SKM-1 treated with dmso at 0.1 percent for 144 hours (cell line): ENCODE data around the gene ADCYAP1R1.
A peak's percentile ranks its signal among the peaks of the same experiment; 100 is the strongest.

Experiments
- DNase-seq: peaks from one replicate; lab custom pipeline; 2025; ENCODE audit not compliant: unreplicated experiment; lab: John Stamatoyannopoulos, UW

ADCYAP1R1 gene

DNA sequence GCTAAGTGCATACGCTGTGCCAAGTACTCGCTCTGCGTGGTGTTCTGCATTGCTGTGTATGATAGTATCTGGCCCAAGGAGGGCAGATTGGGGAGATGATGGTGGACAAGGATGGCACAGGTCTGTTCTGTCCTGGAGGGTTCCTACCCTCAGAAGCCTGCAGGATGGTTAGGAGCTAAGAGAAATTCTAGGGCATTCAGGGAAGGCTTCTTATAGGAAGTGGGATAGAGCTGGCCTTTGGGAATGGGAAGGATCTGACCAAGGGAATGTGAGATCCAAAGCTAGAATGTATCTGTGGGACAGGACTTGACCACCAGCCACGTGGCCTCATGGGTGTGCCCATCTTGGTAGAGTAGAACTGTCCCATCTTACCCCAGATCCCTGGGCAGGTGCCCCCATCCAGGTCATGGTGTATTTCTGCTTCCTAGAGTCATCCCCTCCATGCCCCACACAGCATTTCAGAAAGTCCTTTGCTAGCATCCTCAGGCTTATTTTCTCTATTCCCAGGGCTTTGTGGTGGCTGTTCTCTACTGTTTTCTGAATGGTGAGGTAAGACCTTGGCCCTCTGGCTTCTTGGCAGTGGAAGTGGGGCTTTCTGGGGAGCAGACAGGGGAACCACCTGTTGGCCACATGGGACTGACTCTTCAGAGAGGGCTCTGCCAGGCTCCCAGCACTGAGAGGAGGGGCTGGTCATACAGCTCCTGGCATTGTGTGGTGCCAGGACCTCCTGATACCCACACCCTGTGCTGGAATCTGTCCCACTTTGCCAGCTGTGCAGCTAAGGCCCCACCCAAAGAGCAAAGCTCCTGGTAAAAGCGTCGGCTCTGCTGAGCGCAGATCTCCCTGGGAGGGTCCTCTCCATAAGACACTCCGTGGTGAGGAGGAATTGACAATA, 52.5 kb downstream of the ADCYAP1R1 start:
- no peak for DNase-seq

DNA sequence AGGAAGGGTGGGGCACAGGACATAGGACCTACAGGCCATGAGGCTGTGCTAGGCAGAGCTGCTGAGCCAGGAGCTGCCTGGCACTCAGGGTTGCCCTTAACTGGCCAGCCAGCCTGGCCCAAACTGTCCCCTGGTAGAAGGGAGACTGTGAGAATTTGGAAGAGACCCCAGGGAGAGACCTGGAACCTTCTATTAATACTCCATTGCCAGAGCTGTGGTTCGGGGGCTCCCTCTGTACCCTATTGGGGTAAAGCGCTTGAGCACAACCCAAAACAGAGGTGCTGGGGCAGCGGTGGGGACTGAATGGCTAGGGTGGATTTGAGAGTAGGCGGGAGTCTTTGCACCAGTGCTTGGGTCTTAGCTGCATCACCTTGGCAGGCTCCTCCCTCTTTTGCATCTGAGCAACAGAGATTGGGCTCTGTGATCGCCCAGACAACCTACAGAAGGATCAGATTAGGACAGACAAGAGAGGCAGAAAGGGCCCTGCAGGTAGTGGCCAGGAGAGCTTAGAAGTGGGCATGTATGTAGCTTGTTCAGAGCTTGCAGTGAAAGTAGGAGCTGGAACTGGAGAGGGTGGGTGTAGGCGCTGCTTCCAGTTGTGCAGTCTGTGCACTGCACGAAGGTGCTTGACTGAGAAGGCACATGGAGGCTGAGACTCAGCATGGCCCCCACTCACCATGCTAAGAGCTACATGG, 53.3 kb downstream of the ADCYAP1R1 start:
- no peak for DNase-seq

DNA sequence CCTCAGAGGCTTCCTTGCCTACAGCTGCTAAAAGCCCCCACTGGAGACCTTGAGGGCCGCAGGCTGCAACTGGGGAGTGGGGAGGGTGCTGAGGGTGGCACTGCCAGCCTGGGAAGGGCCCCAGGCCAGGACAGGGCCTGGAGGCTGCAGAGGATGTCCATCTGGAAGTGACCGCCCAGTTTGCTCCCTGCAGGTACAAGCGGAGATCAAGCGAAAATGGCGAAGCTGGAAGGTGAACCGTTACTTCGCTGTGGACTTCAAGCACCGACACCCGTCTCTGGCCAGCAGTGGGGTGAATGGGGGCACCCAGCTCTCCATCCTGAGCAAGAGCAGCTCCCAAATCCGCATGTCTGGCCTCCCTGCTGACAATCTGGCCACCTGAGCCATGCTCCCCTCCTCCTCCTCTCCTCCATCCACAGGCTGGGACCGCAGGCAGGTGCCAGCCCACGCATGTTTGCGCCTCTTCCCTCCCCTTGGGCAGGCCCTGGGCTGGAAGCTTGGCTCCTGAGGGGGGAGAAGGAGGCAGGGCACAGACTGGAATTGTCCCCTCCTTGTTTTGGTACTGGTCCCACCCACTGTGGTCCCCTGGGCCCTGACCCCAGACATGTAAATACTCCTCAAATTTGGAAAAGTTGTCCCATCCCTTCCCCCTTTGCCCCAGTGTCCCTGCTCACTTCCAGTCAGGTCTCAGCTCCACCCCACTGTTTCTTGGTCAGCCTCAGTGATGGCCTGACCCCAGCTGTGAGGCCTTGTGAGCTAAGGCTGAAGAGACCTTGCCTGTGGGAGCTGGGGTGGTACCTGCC, 54.4 kb downstream of the ADCYAP1R1 start:
- DNase-seq: no peak

DNA sequence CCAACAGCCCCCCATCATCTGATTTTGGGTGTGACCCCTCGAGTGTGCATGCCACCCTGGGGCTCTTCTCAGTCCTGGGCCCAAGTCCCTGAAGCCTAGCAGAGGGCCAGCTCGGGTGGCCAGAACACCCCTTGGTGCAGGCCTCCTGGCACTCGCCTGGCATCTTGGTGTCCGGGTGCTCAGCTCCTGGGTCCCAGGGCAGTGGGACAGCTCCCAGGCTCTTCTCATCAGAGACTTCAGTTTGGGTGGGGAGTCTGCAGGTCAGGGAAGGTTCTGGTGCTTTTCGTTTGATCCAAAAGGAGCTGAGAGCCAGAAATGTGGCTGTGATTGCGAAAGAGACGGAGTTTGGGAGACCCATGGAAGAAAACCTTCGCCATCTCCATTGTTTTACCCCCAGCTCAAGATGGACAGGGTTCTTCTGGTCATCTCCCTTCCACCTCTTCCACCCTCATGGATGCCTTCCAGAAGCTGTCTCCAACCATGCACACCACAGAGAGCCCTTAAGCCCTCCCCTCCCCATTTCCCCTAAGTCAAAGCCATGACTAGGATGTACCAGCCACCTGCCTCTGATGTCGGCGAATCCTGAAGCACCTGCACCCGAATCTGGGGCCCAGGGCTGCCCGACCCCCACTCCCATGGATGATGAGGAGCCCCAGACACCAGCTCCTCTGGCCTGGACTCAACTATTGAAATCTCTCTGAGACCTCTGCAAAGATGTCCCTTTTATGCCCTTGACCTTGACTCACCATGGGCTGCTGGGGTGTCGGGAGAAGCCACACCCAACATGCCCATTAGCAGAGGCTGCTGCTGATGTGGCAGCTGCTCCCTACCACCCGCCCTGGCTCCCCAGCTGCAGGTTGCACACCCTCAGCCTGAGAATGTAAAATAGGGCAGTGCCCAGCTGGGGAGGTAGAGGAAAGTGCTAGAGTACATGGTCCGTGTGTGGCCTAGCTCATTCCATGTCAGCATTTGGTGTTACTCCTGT, 55.3 kb downstream of the ADCYAP1R1 start:
- no peak for DNase-seq

DNA sequence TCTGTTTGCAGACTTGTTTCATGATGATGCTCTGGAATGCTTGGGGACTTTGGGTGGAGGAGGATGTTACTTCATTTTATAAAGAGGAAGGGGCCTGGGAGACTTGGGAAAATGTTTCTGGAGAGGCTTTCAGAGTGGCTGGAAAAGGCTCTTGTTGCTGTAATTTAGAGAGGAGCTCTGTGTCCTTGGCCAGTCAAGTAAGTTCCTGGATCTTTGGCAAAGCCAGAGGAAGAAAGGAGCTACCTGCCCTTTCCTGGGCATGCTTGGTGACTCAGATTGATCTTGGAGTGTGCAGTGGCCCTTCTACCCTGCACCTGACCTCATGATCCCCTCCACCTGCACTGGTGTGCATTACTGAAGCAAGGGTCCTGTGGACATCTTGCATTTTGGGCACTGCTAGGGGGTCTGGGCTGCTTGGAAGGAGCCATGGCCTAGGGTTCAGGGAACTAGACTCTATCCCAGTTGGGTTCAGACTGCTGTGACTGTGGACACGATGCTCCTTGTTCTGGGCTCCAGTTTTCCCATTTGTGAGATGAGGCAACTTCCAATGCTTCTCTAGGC, 56.1 kb downstream of the ADCYAP1R1 start:
- no peak for DNase-seq

DNA sequence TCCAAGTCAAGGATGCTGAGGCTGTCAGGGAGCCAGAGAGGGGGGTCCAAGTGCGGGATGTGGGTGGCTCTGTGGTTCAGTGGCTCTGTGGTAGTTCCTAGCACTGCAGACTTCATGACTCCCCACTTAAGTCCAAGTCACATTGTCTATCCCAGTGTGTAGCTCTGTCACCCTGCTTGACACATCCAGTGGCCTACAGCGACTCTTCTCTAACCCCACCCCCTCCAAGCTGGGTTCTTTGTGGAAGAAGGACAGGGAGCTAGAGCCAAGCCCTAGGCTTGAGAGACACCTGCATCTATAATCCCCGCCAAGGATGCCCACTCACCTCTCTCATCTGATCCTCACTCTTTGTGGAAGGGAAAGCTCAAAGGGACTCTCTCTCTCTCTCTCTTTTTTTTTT, 57.6 kb downstream of the ADCYAP1R1 start:
- DNase-seq: no peak

DNA sequence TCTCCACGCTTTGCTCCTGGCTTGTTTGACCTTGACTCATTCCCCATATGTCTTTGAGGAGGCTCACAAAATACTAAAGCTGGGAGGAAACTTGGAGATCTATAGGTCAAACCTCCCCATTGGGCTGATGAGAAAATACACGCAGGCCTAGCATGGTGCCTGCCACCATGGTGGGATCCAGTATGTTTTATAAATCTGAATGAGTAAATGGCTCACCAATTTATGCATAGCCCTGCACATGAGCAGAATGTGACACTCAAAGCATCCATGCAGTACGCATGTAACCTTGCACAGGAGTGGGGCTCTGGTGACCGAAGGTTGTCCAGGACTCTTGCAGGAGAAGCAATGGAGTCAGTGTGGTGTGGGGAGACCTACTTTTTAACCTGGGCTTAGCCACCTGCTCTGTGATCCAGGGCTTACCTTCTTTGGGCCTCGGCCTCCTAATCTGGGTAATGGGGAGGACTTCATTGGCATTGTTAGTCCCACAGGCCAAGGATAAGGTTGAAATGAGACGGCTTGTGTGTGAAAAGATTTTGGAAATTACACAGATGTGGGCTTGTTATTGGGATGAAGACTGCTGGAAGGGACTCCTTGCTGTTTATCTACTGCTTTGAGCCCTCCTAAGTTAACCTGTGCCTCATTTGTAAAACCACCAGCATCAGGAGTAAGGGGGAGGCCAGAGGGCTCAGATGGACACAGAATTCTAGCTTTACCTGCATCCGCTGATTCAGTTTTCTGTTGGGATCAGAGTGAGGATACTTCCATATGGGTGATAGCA, 58.4 kb downstream of the ADCYAP1R1 start:
- no peak for DNase-seq

DNA sequence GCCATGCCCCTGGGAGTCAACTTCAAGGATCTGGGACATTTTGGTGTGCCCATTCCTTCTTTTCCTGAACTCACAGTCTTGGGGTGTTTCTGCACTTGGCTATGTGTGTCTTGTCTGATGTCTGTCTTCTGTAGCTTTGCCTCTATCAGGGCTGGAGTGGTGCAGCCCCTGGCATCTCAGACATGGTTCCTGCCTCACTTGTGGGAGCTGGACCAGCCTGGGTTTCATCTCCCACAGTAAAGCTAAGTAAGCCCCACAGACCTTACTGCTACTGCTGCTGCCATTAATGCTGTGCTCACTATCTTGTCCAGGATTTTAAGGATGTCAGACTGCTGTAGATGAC, 59.0 kb downstream of the ADCYAP1R1 start:
- no peak for DNase-seq

DNA sequence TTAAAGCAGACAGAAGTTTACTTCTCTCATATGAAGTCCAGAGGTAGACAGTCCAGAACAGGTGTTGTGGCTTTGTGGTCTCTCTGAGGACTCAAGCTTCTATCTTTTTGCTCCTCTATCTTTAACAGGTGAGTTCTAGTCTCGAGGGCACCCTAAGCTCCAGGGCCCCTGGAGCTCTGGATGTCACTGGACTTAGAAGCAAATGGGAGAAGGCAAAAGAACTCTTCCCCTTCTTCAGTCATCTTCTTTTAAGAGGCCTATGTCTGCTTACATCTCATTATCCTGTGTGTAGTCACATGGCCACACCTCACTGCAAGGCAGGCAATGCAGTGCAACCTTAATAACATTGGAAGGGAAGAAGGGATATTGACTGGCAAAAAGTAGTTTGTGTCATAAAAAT, 61.6 kb downstream of the ADCYAP1R1 start:
- DNase-seq: no peak

DNA sequence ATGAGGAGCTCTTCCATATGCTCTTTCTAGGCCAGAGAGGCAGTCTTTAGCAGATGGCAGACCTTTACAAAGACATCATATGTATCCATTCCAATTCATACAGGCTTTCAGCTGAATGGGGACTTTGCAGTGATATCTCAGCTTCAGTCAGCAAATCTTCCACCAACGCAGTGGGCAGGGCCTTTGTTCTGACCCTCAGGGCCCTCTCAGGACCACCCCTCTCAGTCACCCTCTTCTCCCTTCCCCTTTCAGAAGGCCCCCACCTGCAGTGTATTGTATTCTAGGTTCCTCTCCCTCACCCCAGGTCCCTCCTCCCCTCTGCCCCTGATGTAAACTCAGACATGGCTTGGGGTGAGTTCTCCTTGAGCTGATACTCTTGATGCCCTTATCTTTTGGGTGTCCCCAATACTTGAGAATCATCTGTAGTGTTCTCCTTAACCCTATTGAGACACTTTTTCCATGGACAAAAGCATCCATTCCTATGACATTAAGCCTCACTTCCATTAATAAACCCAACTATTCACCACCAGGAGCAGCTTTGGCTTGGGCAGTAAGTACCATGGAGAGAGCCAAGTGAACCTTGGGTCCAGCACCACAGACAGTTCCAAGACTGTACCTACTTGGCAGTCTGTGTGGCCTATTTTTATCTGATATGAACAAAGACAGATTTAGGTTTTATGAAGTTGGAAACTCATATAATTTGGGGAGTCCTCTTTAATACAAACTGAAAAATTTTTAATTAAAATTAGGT, 62.7 kb downstream of the ADCYAP1R1 start:
- DNase-seq: no peak

DNA sequence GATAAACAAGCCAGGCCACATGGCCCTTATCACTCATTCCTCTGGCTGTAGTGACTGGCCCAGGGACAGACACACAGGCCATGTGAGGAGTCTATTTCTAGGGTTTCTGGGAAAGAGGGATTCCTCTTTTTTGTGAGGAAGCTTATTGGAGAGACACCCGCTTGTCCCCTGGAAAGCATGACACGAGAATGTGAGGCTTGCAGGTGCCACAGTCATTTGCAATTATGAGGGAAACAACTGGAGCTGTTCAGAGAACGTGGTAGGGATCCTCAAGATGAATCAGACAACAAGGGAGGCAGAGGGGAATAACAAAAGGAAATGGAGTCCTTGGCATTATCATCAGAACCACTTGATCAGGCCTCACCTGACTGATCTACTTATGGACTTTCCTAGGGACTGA, 64.5 kb downstream of the ADCYAP1R1 start:
- no peak for DNase-seq

DNA sequence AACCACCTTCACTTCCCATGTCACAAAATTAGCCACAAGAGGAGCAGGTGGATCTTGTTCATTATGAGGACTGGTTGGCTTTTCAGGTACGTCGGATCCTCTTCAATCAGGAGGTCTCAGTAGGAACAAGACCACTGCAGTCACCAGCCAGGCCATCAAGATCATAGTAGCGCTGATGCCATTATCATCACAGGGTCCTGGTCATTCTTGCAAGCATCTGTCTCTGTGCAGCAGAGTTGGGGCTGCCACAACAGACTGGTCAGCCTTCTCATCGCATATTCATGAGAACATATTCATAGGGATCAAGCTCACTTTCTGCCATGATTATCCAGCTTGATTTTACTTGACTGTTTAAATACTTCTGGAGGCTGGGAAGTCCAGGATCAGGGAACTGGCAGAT, 67.1 kb downstream of the ADCYAP1R1 start:
- DNase-seq: no peak

DNA sequence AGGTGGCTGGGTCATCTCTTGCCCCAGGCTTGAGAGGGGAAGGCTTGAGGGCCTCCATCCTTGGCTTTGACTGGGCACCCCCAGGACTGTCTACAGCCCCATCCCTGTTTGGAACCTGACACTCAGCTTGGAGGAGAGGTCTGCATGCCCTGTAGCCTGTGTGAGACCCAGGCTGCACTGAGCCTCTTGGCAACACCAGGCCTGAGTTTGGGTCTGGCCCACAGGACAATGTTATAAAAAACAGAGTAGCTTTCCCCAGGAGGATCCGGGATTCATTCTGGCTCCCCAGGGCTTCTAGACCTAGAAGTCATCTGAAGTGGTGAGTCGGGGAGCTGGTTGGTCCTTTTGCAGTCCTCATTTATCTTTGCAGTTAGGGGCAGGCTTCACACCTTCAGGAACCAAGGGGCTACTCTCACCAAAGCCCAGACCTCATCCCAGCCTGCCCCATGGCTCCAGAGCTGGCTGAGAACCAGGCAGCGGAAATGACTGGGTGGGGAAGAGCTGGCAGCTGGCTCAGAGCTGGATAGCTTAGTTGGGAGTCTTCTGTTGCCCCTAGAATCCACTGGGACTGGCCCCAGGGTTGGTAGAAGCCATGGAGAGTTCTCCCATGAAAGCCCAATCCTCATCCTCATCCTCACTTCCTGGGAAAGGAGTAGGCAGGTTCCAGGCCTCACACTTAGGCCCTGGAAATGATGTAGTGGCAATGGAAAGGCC, 68.8 kb downstream of the ADCYAP1R1 start:
- no peak for DNase-seq

DNA sequence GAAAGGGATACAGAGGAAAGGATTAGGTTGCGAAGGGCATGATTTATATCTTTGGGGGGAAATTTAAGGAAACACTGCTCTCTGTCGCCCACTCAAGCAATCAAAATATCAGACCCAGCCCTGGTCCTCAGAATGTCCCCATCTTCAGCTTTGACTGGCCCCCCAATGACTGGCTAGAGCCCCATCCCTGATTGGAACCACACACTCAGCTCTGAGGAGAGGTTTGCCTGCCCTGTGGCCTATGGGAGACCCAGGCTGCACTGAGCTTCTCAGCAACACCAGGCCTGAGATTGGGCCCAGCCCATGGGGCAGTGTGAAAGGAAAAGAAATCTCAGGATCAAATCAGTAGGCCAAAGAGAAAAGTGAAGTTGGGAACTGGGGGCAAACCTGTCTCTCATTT, 69.5 kb downstream of the ADCYAP1R1 start:
- no peak for DNase-seq

DNA sequence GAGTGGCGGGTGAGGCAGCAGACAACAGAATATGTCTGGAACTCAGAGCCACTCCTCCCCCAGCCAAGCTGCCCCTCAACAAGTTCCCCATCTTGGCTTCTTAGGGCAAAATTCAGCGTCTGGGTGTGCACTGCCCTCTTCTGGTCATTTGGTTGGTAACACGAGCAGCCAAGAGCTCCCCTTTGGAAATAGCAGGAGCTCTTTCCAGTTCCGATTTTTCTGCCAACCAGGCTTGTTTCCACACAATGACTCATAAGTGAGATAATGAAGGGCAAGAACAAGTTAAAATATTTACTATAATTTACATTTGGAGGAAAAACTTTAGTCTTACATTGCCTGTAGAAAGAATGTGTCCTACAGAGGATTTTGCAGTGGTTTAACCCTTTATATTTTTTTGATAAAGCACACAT, 70.5 kb downstream of the ADCYAP1R1 start:
- DNase-seq: peak; percentile 85

DNA sequence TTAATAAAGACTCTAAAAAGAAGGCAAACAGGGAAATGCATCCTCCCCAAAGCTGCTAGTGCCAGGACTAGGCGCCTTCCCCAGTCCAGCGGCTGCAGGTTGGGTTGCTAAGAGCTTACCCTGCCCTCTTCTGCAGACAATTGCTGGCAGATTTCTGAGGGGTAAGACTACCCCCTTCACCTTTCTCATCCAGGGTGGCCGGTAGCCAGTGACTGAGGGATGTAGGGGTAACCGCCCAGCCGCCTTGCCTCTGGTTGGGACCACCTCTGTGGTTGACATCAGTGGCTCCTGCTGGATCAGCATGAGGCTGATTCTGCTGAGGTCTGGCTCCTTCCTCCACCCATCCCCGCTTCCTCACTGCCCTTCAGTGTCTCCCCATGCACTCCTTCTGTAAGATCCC, 71.2 kb downstream of the ADCYAP1R1 start:
- no peak for DNase-seq

DNA sequence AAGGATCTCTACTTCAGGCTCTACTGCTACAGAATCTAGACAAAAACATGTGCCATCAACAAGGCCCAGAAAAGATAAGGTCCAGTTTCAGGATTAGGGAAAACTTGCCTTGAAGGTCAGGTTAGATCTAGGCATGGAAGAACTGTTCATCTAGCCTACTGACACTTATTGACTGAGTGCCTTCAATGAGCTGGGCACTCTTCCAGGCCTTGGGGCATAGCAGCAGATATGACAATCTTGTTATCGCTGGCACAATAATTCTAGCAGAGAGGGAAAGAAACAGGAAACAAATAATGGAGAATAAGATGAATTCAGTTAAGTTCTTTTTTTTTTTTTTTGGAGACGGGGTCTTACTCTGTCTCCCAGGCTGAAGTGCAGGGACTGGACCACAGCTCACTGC, 71.6 kb downstream of the ADCYAP1R1 start:
- no peak for DNase-seq

DNA sequence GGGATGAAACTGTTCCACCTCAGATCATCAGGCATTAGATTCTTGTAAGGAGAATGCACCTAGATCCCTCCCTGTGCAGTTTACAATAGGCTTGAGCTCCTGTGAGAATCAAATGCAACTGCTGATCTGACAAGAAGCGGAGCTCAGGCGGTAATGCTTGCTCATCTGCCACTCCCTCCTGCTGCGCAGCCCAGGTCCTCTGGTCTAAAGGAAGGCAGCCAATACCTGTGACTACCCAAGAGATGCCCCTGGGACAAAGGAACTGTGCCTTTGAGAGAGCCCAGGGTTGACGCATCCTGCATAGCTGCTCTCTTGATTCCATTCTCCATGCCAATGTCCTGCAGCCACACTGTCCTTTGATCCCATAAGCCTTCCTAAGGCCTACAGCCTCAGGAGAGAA, 73.1 kb downstream of the ADCYAP1R1 start:
- DNase-seq: no peak
